ENCODE data around the gene DPH2.

DNA sequence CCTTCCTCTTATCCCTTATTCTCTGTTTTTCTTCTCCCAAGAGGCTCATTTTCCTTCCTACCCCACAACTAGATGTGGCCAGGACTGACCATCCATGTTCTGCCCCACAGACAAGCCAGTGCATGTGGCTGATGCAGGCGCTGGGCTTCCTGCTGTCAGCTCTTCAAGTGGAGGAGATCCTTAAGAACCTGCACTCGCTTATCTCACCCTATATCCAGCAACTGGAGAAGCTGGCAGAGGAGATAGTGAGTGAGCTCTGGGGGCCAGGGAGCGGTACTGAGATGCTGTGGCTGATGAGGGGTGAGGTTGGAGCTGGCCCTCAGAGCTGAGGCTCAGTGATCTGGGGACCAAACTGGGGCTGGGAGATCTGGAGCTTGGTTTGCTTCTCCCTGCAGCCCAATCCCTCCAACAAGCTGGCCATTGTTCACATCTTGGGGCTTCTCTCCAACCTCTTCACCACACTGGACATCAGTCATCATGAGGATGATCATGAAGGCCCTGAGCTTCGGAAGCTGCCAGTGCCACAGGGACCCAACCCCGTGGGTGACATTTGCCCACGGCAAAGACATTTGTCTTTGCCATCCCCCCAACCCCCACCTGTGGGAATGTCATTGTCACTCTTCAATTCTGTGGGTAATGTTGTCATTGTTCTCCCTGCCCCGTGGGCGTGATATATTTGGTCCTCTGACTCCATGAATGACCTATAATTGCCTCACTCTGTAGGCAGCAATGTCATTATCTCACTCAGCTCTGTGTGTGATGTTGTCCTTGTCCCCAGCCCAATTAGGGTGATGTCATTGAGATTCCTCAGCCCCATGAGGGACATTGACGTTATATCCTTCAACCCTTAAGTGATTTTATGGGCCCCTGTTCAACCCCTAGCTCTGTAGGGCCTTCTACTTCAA, 11.2 kb upstream of the DPH2 start:
- TF ChIP-seq EZH2 (IDR thresholded peaks at IDR 0.05; ENCODE audit: insufficient read depth, poor library complexity, severe bottlenecking) (no peak), EZH2phosphoT487 (IDR thresholded peaks at IDR 0.05; ENCODE audit: insufficient read depth, low read depth) (no peak)
